NT2/D1 (cell line): ENCODE data around the gene LARGE1.

ENCODE experiments used
- SUZ12 ChIP-seq: IDR thresholded peaks from 2 replicates; pipeline ENCODE4 v1.6.1; 2011; ENCODE audit not compliant: insufficient read length, insufficient read depth; ENCODE audit errors: extremely low read depth
- YY1 ChIP-seq: IDR thresholded peaks from 2 replicates; pipeline ENCODE4 v1.6.1; 2011; ENCODE audit not compliant: insufficient read length, insufficient read depth
- ZNF274 ChIP-seq: IDR thresholded peaks from 2 replicates; pipeline ENCODE4 v1.6.1; 2011; ENCODE audit warnings: mild to moderate bottlenecking, low read depth, low read length

- no peak for TF ChIP-seq SUZ12
- no peak for TF ChIP-seq ZNF274
- no peak for TF ChIP-seq YY1
These were observed 31.5 kb downstream of the LARGE1 start for GRCh38 chr22:33888821-33889220.
